T-helper 2 cell treated with Interferon-gamma antibody and Interleukin-4, amounts not matched to agents 100 ng/mL and 5 ng/mL, for 36 hours (primary cell): Measurements from ENCODE around the gene TMEM121B. TPM values are rescaled to one million over a fixed set of nuclear protein-coding genes. Genes with fewer than 3 reads are reported as not detected.

Experiments used
- intact Hi-C: fragments of 100-400 bp; cut with micrococcal nuclease; formaldehyde crosslinking; loops from one replicate; pipeline ENCODE4 v1.15.1; 2023
- total RNA-seq: library from RNA; stranded (reverse); gene quantifications from 2 replicates; pipeline ENCODE4 v1.2.3, GENCODE V29; 2022

TMEM121B gene
- total RNA-seq, 1 donor from 2014 or later = 0.09 TPM

- intact Hi-C loops = no loop called here
Observed at GRCh38 chr22:17140022-17140421, 18.9 kb upstream of the TMEM121B start.

GRCh38 chr22:17138513-17138912, 17.4 kb upstream of the TMEM121B start:
- intact Hi-C loops = no loop called here

- intact Hi-C loops = no loop called here
Observed at GRCh38 chr22:17137861-17138425, 16.8 kb upstream of the TMEM121B start.

GRCh38 chr22:17137170-17137569, 16.0 kb upstream of the TMEM121B start:
- intact Hi-C loops = no loop called here

- intact Hi-C loops = no loop called here
Observed at GRCh38 chr22:17135153-17135760, 14.1 kb upstream of the TMEM121B start.

GRCh38 chr22:17133137-17133536, 12.0 kb upstream of the TMEM121B start:
- intact Hi-C loops = no loop called here

GRCh38 chr22:17132112-17132511, 11.0 kb upstream of the TMEM121B start:
- intact Hi-C loops = no loop called here

- intact Hi-C loops = no loop called here
Observed at GRCh38 chr22:17131686-17132085, 10.5 kb upstream of the TMEM121B start.

- intact Hi-C loops = no loop called here
Observed at GRCh38 chr22:17130199-17130598, 9.0 kb upstream of the TMEM121B start.

GRCh38 chr22:17120711-17121232, 388 bp downstream of the TMEM121B start:
- intact Hi-C loops = no loop called here

GRCh38 chr22:17120281-17120680, 879 bp downstream of the TMEM121B start:
- intact Hi-C loops = no loop called here

GRCh38 chr22:17119481-17120202, 1.5 kb downstream of the TMEM121B start:
- intact Hi-C loops = loop anchor here (2.0 kb wide), 1 partner anchor 39 kb away; the partner anchor contains the start of gene HDHD5

- intact Hi-C loops = loop anchor here (2.0 kb wide), 1 partner anchor 40 kb away; the partner anchor contains the start of gene HDHD5
Observed at GRCh38 chr22:17118342-17118741, 2.8 kb downstream of the TMEM121B start.

GRCh38 chr22:17117890-17118289, 3.3 kb downstream of the TMEM121B start:
- intact Hi-C loops = loop anchor here (2.0 kb wide), 2 partner anchors 31 to 41 kb away; partner anchors contain the start of gene HDHD5

- intact Hi-C loops = loop anchor here (2.0 kb wide), 1 partner anchor 31 kb away; no protein-coding TSS in a partner anchor
Observed at GRCh38 chr22:17117400-17117799, 3.8 kb downstream of the TMEM121B start.

GRCh38 chr22:17116572-17117330, 4.4 kb downstream of the TMEM121B start:
- intact Hi-C loops = loop anchor here (2.0 kb wide), 1 partner anchor 30 kb away; no protein-coding TSS in a partner anchor

- intact Hi-C loops = loop anchor here (2.0 kb wide), 1 partner anchor 29 kb away; no protein-coding TSS in a partner anchor
Observed at GRCh38 chr22:17115945-17116565, 5.1 kb downstream of the TMEM121B start.

- intact Hi-C loops = no loop called here
Observed at GRCh38 chr22:17115236-17115635, 5.9 kb downstream of the TMEM121B start.

- intact Hi-C loops = no loop called here
Observed at GRCh38 chr22:17114898-17115235, 6.3 kb downstream of the TMEM121B start.

GRCh38 chr22:17114173-17114897, 6.8 kb downstream of the TMEM121B start:
- intact Hi-C loops = no loop called here
